HL-60/S4 treated with phorbol 12-myristate 13-acetate at 8.2 ng/mL for 4 days and 3 days (cell line): ENCODE measurements around the gene FAM89A.
"Not testable (repeated sequence)": the region's sequence is repeated elsewhere in the genome, so short reads cannot be mapped to it uniquely, and the experiment has no call there.

Experiments
- in situ Hi-C: fragments of 300-500 bp; cut with MboI; formaldehyde crosslinking; loops from 2 replicates; pipeline ENCODE4 v1.15.0; 2022; ENCODE audit warnings: low sequenced_read_pairs

Gene FAM89A

DNA sequence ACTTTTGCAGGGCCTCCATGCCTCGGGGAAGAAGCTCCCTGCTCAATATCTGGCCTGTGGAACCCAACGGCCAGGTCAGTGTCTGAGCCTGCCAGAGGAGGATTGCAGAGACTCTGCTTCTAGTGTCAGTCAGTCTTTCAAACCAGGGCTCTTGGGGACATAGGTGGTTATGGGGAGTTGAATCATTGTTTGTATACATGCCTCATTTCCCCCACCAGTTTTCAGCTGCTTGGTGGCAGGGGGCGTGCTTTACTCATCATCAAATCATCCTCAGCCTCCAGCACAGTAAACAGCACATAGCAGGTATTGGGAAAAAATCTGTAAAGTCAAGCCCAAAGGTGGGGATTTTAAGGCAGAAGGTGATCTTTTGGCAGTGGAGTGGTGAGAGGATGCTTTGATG, 17.4 kb upstream of the FAM89A start:
- in situ Hi-C loops = no loop called here

DNA sequence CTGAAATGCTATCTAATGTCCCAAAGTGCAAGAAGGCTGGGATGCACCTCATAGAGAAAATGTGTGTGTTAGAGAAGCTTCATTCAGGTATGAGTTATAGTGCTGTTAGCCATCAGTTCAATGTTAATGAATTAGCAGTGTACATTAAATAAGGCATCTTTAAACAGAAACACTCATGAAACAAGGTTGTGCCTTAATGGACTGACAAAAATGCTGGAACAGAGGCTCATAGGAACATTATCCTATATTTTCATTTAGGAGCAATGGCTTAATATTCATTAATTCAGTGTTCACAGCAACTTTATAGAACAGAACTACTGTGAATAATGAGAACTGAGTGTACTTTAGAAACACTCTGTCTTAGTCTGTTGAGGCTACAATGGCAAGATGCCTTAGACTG, 15.2 kb upstream of the FAM89A start:
- in situ Hi-C loops = no loop called here

DNA sequence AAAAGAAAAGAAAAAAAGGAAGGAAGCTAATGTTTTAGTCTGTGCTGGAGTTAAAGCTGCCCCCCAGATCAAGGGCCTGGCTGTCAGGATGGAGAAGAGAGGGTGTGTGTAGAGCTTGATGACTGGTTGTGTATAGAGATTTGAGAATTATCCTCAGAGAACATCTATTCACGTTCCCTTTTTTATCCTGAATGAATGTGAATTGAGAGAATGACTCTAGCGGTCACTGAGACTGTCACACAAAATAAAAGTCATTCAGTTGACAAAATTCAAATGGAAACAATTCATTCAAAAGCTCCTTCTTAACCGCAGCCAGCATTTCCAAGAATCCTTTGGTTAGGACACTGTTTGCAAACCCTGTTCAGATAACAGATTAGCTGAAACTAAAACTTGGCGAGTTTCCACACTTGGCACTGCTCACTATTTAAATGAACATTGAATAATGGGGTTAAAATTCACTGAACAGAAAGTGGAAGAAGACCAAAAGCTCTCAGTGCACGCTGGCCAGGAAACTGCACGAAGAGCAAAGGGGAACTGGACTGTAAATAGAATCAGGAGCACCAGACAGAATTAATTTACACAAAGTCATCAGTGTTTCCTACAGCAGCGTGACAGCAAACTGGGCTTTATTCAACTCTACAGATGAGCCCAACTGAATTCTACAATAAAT, 13.6 kb upstream of the FAM89A start:
- in situ Hi-C loops = no loop called here

DNA sequence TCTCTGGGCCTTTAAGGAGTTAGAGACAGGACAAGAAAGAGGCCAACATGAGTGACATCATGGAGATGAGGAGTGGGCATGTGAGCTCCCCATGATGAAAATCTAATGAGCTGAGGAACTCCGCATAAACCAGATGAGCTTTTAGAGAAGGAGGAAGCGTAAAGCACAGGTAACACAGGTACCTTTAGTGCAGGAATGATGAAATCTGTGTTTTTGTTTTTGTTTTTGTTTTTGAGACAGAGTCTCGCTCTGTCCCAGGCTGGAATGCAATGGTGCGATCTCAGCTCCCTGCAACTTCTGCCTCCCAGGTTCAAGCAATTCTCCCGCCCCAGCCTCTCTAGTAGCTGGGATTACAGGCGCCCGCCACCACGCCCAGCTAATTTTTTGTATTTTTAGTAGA, 12.7 kb upstream of the FAM89A start:
- in situ Hi-C loops = no loop called here

DNA sequence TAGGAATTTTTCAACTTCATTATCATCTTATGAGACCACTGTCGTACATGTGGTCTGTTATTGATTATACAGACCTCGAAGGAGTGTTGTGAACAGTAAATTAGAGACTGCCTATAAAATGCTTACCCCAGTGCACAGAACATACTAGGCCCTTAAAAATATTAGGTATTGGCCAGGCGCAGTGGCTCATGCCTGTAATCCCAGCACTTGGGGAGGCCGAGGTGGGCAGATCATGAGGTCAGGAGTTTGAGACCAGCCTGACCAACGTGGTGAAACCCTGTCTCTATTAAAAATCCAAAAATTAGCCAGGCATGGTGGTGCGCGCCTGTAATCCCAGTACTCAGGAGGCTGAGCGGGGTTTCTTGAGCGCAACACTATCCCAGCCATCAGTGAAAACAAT, 10.9 kb upstream of the FAM89A start:
- in situ Hi-C loops = not testable (repeated sequence)

DNA sequence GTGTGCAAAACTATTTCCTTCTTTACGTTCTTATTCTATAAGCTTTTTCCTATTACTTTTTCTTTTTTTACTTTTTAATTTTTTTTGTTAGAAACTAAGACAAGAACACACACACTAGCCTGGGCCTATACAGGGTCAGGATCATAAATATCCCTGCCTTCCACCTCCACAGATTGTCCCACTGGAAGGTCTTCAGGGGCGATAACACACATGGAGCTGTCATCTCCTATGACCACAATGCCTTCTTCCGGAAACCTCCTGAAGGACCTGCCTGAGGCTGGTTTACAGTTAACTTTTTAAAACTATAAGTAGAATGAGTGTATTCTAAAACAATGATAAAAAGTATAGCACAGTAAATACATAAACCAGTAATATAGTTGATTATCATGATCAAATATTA, 10.3 kb upstream of the FAM89A start:
- in situ Hi-C loops = no loop called here

DNA sequence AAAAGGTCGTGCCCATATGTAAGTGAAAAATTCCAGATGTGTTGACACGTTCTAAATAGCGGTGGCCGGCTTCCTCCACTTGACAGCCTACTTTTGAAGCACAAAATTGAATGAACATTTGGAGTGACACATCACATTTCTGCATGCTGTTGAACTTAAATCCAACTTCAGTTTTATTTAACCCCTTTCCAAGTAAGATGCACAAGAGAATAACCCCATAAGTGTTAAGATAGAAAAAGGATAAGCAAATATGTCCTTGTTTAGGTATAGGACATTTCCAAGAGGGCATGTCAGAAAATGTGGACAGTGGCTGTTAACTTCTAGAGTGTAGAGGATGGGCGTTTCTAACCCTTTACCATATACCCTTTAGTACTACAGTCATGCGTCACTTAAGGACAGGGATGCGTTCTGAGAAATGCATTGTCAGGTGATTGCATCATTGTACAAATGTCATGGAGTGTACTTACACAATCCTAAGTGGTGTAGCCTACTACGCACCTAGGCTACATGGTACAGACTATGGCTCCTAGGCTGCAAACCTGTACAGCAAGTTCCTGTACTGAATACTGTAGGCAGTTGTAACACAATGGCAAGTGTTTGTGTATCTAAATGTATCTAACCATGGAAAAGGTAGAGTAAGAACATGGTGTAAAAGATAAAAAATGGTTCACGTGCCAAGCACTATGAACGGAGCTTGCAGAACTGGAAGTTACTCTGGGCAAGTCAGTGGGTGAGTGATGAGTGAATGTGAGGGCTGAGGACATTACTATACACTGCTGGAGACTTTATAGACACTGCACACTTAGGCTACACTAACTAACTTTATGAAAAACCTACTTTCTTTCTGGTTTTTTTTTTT, 9.3 kb upstream of the FAM89A start:
- in situ Hi-C loops = no loop called here

DNA sequence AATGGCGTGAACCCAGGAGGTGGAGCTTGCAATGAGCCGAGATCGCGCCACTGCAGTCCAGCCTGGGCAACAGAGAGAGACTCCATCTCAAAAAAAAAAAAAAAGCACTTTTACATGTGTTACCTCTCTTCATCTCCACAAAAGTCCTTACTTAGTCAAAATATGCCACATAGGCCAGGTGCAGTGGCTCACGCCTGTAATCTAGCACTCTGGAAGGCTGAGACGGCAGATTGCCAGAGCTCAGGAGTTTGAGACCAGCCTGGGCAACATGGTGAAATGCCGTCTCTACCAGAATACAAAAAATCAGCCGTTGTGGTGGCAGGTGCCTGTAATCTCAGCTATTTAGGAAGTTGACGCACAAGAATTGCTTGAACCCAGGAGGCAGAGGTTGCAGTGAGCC, 8.4 kb upstream of the FAM89A start:
- in situ Hi-C loops = not testable (repeated sequence)

DNA sequence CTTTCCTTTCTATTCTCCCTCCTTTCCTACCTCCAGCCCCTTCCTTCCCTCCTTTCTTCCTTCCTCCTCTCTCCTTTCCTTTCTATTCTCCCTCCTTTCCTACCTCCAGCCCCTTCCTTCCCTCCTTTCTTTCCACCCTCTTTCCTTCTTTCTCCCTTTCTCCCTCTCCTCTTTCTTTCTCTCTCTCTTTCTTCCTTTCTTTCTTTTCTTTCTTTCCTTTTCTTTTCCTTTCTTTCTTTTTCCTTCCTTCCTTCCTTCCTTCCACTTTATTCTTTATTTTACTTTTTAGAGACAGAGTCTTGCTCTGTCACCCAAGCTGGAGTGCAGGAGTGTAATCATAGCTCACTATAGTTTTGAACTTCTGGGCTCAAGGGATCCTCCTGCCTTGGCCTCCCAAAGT, 7.5 kb upstream of the FAM89A start:
- in situ Hi-C loops = not testable (repeated sequence)

DNA sequence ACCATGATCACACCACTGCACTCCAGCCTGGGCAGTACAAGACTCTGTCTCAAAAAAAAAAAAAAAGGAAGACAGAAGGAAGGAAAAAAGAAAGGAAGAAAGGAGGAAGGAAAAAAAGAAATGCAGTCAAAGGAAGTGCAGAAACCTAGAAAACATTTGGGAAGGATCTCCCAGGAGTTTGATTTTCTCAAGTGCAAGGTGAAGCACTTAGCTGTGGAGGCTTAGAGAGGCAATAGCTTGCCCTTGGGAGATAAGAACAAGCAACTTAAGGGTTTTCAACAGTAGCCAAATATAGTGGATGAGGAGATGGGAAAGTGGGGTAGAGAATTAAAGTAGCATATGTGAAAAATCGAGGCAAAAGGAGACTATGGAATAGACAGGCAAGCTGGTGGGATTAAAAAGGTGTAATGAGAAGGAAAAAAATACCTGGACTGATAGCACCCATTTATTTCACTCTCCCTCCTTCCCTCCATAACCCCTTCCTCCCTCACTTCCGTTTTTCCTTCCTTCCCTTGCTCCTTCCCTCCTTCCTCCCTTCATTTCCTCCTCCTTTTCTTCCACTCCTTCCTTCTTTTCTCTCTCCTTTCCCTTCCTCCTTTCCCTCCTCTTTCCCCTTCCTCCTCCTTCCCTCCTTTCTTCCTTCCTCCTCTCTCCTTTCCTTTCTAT, 6.8 kb upstream of the FAM89A start:
- in situ Hi-C loops = no loop called here

DNA sequence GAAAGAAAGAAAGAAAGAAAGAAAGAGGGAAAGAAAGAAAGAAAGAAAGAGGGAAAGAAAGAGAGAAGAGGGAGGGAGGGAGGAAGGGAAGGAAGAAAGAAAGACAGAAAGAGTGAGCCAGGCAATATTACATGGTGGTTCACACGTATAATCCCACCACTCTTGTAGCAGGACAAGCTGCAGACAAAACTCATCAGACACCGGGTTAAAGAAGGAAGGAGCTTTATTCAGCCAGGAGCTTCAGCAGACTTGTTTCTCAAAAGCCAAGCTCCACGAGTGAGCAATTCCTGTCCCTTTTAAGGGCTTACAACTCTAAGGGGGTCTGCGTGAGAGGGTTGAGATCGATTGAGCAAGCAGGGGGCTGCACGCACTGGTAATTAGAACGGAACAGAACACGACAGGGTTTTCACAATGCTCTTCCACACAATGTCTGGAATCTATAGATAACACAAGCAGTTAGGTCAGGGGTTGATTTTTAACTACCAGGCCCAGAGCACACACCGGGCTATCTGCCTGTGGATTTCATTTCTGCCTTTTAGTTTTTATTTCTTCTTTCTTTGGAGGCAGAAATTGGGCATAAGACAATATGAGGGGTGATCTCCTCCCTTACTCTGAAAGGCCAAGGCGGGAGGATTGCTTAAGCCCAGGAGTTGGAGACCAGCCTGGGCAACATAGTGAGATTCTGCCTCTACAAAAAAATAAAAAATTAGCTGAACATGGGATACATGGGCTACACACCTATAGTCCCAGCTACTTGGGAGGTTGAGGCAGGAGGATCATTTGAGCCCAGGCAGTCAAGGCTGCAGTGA, 6.1 kb upstream of the FAM89A start:
- in situ Hi-C loops = not testable (repeated sequence)

DNA sequence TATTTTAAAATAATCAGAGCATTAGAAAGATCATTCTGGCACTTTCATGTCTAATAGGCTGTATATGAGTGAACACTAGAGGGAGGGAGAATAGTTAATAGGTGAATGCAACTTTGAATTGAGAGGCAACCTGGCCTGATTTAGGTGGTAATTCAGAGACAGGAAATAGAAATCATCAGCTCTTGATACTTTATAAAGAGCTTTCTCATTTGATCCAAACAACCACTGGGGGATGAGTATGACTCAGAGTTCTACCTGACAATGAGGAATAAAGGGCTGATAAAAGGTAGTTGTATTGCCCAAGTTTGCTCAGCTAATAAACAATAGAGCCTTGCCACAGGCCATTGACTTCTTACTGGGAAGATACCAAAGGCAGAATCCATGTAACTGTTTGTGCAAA, 5.2 kb upstream of the FAM89A start:
- in situ Hi-C loops = no loop called here

DNA sequence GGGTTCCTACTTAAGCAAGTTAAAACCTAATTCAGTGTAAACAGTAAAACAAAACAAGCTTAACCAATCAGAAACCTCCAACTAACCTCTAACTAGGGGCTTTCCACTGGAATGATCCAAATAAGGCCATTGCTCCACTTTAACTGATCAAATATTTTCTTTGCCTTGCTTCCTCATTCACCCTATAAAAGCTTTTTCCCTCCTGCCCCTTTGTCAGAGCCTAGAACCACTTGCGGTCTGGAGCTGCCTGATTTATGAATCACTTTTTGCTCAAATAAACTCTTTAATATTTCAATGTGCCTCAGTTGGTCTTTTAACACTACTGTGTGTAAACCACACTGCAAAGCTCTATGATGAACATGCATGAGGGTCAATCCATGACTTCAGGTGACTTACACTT, 4.5 kb upstream of the FAM89A start:
- in situ Hi-C loops = no loop called here

DNA sequence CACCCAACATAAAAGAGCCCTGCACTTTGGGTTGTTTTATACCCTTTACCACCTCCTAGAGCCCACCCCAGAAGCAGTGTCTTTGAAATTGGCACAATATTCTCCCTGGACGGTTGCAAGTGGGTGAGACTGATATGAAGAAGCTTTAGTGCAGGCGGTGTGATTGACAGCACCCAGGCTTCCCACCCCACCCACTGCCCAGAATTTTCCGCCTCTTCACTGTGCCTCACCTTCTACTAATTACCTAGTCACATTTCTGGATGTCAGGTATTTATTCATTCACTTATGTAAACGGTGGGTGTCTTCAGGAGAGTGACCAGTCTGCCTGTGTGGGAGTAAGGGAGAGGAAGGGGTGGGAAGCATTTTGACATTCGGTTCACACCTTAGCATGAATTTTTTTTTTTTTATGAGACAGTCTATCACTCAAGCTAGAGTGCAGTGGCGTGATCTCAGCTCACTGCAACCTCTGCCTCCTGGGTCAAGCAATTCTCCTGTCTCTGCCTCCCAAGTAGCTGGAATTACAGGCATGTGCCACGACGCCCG, 1.7 kb upstream of the FAM89A start:
- in situ Hi-C loops = no loop called here

DNA sequence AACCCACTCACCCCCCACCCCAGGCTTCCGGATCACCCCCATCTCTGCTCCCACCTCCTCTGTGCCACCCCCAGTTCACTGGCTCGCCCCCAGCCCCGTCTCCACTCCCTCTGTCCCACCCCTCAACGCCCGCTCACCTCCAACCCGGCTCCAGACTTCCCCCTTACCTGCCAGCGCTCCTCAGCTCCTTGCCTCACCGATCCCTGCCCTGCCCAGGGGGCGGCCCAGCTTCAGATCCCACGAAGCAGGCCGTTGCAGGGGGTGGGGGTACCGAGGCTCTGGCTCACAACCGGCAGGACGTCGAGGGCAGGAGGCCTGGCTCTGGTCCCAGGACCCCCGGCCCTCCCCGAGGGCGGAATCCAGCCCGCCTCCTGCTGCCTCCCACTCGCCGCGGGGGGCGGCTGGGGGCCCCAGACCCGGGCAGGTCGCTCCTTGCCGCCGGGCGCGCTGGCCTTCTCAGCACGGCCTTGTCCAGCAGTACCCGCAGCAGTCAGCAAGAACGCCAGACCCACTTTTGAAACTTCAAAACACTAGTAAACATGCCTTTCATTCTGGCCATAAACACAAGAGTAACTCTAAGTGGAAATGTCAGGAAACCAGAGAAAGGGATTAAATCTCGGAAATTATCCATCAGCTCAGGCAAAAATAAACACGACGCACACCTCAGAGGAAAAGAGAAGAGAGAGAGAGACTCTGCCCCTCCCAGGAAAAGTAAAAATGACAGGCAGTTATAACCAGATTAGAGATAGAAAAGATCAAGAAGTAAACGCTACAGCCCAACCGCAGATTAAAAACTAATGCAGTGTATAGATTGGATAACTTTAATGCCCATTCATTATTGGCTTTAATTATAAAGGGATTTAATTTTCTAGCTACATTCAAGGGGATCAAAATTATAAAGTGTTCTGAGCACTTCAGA, 1.0 kb upstream of the FAM89A start:
- in situ Hi-C loops = no loop called here

DNA sequence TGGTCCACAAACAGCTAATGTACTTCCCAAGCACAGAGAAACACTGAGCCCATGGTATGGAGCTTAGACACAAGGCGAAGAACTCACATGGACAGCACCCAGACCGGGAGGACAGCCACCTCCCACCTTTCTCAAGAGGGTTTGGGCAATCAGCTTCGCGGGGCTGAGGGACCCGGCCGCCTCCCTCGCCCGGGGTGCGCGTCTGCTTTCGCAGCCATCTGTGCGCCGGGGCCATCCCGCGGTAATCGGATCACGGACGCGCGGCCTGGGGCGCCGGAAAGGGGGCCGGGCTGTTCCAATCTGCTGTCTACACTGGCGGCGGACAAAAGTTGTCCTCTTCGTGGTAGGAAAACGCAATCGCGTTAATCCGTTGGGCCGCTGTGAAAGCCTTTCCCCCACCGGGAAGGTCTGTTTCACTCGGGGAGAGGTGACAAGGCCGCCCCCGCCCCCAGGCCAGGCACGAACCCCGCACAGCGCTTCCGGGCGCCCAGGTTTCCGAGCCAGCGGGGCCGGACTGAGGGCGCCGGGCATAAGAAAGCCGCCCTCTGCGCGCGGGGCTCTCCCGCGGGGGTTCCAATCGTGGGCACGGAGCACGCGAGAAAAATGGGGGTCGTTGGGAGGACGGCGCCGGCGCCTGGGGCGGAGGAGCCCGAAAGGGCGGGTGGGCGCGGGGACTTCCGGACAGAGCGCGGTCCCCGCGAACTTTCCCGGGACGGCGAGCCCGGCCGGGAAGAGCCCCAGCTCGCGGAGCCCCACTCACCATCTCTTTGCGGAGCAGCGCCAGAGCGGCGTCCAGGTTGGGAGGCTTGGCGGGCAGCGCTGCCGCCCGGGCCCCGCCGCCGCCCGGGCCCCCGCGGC, 664 bp downstream of the FAM89A start:
- in situ Hi-C loops = no loop called here

DNA sequence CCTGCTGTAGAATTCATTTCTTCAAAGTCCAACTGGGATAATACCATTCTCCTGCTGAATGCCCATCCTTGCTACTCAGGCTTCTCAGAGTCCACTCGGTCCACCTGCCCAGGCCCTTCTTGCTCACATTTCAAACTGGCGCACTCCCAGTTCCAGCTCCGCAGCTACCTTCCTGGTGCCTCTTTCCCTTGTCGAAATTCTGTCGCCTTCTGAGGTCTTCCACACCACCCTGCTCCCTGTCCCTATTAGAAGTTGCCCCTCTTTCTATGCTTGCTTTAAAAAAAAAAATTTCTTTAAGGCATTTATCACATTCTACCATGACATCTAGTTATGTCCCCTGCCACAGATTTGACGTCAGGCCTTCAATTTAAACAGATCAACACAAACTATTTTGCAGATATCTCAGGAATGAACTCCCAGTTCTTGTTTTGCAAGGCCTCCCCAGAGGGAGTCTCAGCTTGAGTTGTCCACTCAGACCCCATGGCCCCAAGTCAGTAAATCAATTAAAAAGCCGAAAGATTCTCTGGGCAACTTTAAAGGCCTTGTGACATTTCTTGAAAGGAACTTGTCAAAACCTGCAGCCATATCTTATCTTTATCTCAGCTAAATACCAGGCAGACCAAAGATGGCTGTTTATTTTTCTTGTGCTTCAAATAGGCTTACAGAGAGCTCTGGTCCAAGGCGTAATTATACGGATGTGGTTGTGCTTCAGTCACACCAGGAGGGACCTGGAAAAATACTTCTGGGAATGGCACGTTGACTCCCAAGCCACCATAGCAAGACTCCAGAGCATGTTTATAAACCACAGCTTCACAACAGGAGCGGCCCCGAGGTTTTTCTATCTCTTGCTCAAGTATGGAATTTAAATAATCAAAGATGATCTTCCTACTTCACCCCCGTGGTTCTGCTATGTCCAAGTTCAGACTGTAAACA, 2.2 kb downstream of the FAM89A start:
- in situ Hi-C loops = no loop called here

DNA sequence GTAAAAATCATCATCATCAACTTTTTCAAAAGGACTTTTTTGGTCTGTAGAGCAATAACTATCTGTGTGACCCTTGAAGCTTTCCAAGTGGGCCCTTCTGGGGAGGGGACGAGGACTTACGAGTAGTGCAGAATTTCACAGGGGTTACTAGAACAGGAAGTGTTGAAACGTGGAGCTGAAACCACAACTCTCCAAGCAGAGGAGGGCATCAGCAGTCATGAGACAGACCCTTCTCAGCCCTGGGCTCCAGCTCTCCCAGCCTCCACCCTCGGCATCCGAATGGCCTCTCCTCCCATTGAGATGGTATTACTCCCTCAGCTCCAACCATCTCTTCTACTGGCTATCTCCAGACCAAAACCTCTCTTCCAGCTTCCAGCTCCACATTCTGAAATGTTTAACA, 3.6 kb downstream of the FAM89A start:
- in situ Hi-C loops = no loop called here
